ENCODE results near the gene PPP1R15B. TPM values are rescaled to one million over a fixed set of nuclear protein-coding genes. Genes with fewer than 3 reads are reported as not detected.

The PPP1R15B gene
- total RNA-seq, 1 donor, result 49.7 TPM

DNA sequence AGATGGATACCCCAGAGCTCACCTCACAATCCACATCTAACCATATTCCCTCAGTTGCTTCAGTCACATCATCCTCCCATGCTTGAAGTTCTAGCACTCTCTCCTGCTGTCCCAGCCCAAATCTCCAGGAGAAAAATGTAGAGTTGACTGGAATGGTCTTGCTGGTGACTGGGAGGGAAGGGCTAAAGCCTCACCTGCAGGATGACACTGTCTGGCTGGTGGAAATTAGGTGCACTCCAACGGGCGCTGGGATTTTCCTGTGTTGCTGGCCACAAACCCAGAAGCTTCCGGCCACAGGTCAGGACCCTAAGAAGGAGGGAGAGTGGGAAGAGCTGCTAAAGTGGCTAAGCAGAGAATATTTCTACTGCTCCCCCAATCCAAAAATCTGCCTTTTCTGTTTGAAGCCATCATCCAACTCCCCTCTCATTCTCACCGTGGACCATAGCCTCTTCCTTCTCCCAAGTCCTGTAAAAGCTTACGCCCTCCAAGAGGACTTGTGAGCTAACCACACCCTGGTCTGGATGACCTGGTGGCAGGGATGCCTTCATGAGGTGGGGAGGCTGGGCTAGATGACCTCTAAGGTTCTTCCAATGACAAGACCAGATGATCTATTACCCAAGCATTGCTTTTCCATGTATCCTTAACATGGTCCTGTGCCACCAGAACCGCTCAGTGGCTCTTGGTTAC, 37.5 kb upstream of the PPP1R15B start:
- TF ChIP-seq, protein P1, sequence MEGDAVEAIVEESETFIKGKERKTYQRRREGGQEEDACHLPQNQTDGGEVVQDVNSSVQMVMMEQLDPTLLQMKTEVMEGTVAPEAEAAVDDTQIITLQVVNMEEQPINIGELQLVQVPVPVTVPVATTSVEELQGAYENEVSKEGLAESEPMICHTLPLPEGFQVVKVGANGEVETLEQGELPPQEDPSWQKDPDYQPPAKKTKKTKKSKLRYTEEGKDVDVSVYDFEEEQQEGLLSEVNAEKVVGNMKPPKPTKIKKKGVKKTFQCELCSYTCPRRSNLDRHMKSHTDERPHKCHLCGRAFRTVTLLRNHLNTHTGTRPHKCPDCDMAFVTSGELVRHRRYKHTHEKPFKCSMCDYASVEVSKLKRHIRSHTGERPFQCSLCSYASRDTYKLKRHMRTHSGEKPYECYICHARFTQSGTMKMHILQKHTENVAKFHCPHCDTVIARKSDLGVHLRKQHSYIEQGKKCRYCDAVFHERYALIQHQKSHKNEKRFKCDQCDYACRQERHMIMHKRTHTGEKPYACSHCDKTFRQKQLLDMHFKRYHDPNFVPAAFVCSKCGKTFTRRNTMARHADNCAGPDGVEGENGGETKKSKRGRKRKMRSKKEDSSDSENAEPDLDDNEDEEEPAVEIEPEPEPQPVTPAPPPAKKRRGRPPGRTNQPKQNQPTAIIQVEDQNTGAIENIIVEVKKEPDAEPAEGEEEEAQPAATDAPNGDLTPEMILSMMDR (IDR thresholded peaks at IDR 0.05; ENCODE audit: insufficient read depth, low read depth, low read length), result no peak
- DNase-seq (ENCODE audit: low read depth), result no peak
- no peak overlapping the region for H3K4me3 ChIP-seq (ENCODE audit: low read depth, low read length)

DNA sequence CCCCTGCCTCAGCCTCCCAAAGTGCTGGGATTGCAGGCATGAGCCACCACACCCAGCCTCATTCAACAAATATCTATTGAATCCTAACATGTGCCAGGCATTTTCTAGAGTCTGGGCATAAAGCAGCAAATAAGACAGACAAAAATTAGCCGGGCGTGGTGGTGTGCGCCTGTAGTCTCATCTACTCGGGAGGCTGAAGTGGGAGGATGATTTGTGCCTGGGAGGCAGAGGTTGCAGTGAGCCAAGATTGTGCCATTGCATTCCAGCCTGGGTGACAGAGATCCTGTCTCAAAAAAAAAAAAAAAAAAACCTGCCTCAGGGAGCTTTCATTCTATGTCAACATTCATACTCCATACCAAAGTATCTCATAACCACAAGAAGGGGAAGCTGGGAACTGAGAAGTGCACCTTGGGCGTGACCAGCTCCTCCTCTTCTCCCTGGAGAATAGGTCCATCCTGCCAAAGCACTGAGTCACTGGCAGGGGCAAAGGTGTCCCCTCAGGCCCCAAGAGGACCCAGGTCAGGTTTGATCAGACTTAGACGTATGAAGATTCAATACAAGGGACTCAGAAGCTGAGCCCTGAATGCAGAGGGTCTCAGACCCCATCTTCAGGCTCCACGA, 36.8 kb upstream of the PPP1R15B start:
- TF ChIP-seq, protein P1 (IDR thresholded peaks at IDR 0.05; ENCODE audit: insufficient read depth, low read depth, low read length), result no peak
- H3K4me3 ChIP-seq (ENCODE audit: low read depth, low read length), result no peak overlapping the region
- no peak for DNase-seq (ENCODE audit: low read depth)

DNA sequence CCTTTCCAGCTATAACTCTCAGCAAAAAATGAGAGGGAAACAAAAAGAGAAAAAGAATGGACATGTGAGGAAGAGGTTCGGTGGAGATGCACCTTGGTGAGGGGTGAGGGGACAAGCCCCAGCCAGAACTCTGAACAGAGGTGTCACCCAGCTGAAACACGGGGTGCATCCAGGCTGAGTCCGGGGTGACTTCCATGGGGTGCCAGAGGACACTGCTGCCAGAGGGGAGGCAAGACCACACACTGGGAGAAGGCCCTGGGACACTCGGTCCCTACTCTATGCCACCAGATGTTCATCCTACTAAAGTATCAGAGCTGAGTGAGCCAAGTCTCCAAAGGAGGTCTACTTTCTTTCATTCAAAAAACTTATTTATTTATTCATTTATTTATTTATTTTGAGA, 36.1 kb upstream of the PPP1R15B start:
- TF ChIP-seq, protein P1 (IDR thresholded peaks at IDR 0.05; ENCODE audit: insufficient read depth, low read depth, low read length), result no peak
- H3K4me3 ChIP-seq (ENCODE audit: low read depth, low read length), result no peak overlapping the region
- DNase-seq (ENCODE audit: low read depth), result no peak

DNA sequence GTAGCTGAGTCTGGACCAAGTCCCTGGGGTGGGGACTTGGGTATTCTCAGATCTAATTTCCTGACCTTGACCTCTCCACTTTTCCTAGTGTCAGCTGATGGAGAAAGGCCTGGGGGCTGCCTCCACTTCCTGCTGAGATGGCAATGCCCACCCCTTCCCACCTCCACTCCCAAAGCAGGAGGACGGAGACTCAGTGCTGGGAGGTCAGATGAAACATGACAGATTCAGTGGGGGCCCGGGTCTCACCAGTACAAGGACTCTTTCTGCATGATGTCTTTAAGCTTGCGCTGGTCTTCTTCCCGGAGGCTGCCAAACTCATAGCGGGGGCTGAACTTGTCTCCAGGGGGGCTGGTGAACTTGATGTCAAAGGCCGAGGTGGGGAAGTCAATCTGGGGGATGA, 35.6 kb upstream of the PPP1R15B start:
- no peak overlapping the region for H3K4me3 ChIP-seq (ENCODE audit: low read depth, low read length)
- DNase-seq (ENCODE audit: low read depth), result no peak
- TF ChIP-seq, protein P1 (IDR thresholded peaks at IDR 0.05; ENCODE audit: insufficient read depth, low read depth, low read length), result no peak

DNA sequence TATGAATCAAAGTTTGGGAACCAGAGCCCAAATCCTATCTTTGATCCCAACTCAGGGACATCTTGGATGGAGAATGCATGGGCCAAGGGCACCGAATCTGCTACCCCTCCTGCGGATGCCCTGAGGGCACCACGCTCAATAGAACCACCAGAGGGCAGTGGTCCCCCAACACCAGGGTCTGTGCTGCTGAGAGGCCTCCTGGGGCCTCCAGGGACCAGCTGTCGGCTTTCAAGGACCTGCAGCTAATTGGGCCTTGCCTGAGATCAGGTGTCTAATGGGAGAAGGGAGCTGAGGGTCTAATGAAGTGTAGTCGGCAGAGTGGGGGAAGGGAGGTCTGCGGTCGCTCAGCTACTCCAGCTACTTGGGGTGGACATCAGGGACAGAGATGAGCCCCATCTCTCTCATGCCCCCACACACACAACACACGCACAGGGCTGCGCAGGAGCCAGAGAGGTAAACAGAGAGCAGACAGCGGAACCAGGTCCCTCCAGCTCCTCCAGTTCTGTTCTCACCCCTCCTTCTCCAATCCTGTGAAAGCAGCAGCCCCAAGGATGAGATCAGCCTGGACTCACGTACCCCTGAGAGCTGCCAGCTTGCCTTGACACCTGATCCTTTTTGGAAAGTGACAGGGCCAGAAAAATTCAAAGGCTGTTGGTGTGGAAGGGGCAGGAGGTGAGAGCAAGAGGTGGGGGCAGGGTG, 34.9 kb upstream of the PPP1R15B start:
- peak; percentile 62 for DNase-seq (ENCODE audit: low read depth)
- TF ChIP-seq, protein P1 (IDR thresholded peaks at IDR 0.05; ENCODE audit: insufficient read depth, low read depth, low read length), result peak; percentile 74
- H3K4me3 ChIP-seq (ENCODE audit: low read depth, low read length), result no peak overlapping the region

DNA sequence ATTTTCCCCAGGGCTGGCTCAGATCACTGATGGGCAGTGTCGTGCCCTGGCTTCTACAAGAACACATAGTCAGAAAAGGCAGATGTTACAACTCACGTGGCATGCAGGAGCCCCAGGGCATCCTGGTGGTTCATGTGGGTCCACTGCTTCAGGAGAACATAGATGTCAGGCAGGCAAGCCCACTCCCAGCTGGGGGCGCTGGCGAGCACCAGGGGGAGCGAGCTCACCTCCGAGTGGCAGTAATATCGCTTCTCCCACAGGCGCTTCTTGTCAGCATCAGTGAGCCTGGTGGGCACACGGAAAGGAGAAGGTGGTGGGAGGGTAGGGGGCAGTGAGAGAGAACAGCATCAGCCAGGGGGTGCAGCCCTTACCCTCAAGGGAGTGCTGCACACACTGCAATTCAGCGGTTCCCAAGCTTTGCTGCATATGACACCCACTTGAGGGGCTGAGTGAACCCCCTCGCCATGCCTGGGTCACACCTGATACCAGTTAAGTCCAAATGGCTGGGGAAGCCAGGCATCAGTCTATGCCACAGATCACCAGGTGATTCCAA, 34.3 kb upstream of the PPP1R15B start:
- DNase-seq (ENCODE audit: low read depth), result no peak
- TF ChIP-seq, protein P1 (IDR thresholded peaks at IDR 0.05; ENCODE audit: insufficient read depth, low read depth, low read length), result peak; percentile 60
- no peak overlapping the region for H3K4me3 ChIP-seq (ENCODE audit: low read depth, low read length)

Measured in fibroblast of villous mesenchyme (primary cell).